ENCODE measurements around the gene HYAL2.

GRCh38 chr3:50356553-50356952 lies 34.0 kb upstream of the HYAL2 start:
- TF ChIP-seq ESRRG (CRISPR knock-in tag; IDR thresholded peaks at IDR 0.05) = no peak
- no peak for TF ChIP-seq PATZ1 (CRISPR knock-in tag; IDR thresholded peaks at IDR 0.05; ENCODE audit: borderline replicate concordance)
- no peak for TF ChIP-seq POU6F1 (CRISPR knock-in tag; IDR thresholded peaks at IDR 0.05; ENCODE audit: borderline replicate concordance, low read depth)
- TF ChIP-seq BACH2 (CRISPR knock-in tag; IDR thresholded peaks at IDR 0.05; ENCODE audit: borderline replicate concordance) = no peak
- TF ChIP-seq ZFP30 (CRISPR knock-in tag; IDR thresholded peaks at IDR 0.05) = no peak
- TF ChIP-seq RARB (CRISPR knock-in tag; IDR thresholded peaks at IDR 0.05) = no peak
- TF ChIP-seq ZC3H10 (CRISPR knock-in tag; IDR thresholded peaks at IDR 0.05) = no peak
- no peak for TF ChIP-seq ZNF8 (CRISPR knock-in tag; IDR thresholded peaks at IDR 0.05)
- no peak for TF ChIP-seq ZFP3 (CRISPR knock-in tag; IDR thresholded peaks at IDR 0.05)

All from SK-N-SH treated with all-trans-retinoic acid at 6 μM for 48 hours (cell line).